Stimulated activated CD4-positive, alpha-beta T cell treated with anti-CD3 and anti-CD28 coated beads, Interleukin-4, amount 100 ng/mL, for 4 hours (primary cell): ENCODE results near the gene SPTLC2.
"Not testable (repeated sequence)": the region's sequence is repeated elsewhere in the genome, so short reads cannot be mapped to it uniquely, and the experiment has no call there.

Experiments
- DNase-seq, 2 experiments: peaks; one replicate each; pipeline ENCODE4 v3.0.0-alpha.2; 2020

The SPTLC2 gene, protein sequence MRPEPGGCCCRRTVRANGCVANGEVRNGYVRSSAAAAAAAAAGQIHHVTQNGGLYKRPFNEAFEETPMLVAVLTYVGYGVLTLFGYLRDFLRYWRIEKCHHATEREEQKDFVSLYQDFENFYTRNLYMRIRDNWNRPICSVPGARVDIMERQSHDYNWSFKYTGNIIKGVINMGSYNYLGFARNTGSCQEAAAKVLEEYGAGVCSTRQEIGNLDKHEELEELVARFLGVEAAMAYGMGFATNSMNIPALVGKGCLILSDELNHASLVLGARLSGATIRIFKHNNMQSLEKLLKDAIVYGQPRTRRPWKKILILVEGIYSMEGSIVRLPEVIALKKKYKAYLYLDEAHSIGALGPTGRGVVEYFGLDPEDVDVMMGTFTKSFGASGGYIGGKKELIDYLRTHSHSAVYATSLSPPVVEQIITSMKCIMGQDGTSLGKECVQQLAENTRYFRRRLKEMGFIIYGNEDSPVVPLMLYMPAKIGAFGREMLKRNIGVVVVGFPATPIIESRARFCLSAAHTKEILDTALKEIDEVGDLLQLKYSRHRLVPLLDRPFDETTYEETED

DNA sequence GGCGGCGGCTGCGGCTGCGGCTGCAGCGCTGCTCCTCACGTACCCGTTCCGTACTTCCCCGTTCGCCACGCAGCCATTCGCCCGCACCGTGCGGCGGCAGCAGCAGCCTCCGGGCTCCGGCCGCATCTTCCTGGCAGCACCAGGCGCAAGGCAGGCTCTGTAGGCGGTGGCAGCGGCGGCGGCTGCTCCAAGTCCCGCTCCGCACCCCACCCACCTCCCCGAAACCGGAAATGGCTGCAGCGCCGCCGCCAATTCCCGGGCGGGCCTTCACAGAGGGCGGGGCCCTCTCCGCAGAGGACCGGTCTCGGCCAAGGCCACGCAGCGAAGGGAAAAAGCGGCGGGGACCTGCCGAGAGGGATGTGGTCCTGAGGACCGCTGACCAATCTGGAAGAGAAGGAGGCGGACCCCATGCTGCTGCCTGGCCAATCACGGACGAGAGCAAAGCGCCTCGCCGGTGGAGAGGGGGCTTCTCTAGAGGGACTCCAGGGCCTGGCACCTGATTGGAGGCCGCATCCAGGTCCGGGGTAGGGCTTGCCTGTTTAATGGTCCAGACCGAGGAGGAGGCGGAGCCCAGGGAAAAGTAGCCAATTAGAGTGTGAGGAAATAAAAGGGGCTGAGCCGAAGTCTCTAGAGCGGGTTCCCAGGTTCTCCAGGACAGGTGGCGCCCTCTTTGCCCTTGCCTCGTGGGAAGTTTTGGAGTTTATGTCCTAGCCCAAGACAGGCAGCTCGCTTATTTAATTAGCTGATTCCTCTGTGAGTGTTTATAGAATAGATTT, at the start of gene SPTLC2:
SPTLC2 (minus strand) TSS at position 184 of the 776 bp plus-strand sequence; CDS start at position 126, 58 bp downstream.
- peak; percentile 92 to 98 for DNase-seq

DNA sequence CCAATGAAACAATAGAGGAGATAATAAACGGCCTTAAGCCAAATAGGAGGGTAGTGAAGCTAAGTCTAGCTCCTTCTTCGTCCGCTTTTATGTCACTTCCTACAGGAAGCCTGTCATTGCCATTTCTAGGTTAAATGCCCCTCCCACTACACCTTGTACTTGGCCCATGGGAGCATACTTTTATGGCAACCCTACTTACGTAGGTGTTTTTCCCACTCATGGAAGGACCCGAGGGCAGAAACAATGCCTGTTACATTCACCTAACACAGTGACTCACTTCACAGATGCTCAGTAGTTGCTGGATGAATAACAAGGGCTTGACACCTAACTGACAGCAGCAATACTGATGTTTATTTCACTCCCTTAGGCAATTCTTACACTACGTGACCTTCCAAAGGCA, 46.9 kb upstream of the SPTLC2 start:
- no peak for DNase-seq

DNA sequence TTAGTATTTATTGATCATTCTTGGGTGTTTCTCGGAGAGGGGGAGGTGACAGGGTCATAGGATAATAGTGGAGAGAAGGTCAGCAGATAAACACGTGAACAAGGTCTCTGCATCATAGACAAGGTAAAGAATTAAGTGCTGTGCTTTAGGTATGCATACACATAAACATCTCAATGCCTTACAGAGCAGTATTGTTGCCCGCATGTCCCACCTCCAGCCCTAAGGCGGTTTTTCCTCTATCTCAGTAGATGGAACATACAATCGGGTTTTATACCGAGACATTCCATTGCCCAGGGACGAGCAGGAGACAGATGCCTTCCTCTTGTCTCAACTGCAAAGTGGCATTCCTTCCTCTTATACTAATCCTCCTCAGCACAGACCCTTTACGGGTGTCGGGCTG, 45.1 kb upstream of the SPTLC2 start:
- DNase-seq = not testable (repeated sequence)

DNA sequence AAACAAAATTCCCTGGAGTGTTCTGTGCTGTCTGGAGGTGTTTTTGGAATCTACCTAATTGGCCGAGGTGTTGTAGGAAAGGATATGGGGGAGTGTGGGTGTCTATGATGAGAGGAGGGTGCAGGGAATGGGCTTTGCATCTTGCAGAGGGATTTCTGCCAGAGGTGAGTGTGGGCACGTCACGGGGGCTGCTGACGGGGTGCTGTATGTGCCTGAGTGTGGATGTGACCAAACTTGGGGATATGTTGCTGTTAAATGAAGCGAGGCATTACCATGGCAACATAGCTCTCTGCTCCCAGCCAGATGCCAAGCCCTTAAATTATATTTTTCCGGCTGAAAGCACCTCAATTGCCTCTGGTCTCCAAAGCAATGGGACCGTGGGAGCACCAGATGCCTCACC, 44.3 kb upstream of the SPTLC2 start:
- DNase-seq = no peak

DNA sequence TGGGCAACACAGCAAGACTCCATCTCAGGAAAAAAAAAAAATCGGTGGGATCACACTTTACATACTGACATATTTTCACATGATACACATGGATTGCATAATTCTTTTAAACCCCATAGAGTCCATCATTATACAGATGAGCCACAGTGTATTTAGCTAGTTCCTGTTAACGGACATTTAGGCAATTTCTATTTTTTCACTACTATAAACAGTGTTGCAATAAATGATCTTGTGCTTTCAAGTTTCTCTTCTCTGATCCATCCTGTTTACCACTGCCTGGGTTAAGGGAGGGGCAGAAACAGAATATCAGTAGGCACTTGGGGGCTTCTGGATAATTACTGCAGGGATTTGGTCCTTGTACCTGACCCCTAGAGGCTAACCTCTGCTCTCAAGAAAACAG, 43.4 kb upstream of the SPTLC2 start:
- DNase-seq = no peak

DNA sequence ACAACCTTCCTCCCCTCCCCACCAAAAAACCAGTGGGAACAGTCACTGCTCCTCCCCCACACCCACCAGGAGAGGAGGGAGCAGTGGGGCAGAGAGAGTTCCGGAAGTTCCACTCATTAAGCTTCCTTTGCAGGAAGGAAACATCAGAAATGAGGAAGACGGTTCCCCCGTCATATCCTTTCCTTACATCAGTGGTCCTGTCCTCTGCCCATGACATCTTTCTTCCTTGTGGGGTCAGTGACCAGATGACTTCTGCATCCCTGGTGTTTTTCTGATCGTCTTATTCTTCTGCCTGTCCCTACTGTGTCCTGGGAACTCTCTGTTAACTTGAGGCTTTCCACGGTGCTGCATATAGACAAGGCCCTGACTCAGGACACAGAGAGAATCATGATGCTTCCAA, 40.8 kb upstream of the SPTLC2 start:
- DNase-seq = no peak

DNA sequence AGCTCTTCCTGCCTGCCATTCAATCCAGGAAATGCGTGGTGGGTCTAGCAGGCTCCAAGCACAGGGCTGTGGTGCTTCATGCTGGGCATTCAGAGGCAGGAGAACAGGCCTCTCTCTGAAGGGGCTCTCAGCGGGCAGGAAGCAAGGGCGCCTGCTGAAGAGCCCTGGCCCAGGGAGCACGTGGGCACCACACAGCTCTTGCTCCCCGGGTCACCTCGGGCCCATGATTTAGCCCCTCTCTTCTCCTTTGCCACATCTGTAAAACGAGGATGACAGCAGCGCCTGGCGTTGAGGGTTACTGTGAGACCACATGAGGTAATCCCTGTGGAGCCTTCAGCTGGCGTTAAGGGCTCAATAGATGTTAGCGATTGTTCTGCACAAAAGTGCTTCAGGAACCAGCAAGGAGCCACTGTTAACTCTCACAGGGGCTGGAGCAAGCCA, 37.6 kb upstream of the SPTLC2 start:
- no peak for DNase-seq

DNA sequence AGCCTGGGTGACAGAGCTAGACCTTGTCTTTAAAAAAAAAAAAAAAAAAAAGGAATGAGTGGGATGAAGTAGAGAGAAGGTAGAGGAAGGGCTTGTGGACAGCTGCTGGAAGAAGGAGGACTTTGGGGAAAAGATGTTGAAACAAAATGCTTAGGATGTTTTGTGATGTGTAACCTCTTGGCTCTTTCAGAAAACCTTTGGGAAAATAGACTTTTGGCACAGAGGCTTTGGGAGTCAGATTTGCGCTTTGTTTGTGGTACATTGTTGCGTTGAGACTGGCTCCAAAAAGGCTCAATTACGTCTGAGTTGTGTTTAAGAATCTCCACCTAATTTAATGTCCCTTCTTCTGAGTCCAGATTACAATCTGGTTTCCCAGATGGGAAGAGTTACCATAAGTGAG, 32.9 kb upstream of the SPTLC2 start:
- no peak for DNase-seq

DNA sequence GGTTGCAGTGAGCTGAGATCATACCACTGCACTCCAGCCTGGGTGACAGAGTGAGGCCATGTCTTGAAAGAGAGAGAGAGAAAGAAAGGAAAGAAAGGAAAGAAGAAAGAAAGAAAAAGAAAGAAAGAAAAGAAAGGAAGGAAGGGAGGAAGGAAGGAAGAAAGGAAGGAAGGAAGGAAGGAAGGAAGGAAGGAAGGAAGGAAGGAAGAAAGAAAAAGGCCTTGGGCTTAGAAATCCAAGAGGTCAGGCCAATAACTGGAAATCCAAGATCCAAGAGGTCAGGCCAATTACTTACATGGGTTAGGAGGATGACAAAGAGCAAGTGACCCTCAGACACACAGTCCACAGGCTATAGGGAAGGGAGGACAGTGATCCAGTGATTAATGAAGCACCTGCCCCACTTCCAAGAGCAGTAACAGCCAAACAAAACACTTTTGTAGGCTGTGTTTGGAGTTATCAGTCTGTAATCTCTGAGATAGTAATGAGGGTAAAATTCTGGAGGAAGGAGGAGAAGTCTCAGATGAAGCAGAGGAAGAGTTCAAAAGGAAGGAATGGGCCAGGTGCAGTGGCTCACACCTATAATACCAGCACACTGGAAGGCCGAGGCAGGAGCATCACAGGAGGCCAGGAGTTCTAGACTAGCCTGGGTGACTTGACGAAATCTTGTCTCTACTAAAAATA, 32.2 kb upstream of the SPTLC2 start:
- no peak for DNase-seq

DNA sequence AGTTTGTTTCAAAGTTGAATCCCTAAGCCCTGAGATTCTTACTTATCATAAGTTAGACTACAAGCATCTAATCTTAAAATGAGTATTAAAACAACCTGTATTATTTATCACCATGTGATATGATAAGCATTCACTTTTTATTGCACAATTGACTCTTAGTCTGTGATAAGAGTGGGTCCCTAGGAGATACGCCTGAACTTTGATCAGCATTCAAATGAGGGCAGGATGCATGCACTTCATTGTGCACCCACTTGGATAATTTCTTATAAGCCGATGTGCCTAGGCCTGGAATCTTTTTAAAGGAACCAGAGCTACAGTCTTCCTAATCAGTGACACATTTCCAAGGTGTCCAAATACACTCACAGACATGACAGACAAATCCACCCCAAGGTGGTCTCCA, 31.4 kb upstream of the SPTLC2 start:
- DNase-seq = no peak

DNA sequence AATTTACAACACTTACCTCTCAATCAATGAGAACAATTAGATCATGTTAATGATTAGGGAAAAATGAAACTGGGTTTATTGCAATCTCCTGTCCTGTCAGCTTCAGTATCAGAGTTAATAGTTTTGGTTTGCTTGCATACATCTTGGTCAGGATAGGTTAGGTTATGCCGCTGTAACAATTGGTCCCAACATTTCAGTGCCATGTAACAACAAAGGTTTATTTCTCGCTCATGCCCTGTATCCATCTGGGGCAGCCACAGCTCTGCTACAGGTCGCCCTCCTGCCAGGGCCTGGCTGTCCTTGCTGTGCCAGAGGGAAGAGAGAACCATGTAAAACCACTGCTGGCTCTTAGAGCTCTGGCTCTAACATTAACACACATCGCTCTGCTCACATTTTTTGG, 30.5 kb upstream of the SPTLC2 start:
- DNase-seq = no peak

DNA sequence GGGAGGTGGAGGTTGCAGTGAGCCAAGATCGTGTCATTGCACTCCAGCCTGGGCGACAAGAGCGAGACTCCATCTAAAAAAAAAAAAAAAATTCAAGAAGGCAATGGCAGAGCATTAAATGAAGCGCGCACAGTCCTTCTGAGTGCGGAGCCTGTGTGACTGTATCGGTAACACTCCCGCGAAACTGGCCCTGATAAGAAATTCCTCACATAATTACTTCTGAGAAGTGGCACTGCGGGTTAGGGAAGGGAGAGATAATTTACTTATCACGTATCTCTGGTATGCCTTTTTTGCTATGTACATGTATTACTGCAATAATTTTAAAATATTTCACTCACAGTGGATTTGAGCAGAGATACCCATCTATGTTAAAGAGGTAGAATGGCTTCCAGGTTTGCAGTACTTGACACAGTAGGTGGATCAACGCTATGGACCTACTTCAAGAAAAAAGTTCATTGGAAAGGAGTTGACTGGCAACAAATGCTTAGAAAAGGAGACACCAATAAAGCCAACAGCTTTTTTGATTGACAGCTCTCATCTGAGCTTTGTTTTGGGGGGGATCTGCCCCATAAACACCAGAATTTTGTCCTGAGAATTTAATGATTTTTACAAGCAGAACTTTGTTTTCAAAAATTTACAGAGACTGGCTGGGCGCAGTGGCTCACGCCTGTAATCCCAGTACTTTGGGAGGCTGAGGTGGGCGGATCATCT, 29.2 kb upstream of the SPTLC2 start:
- DNase-seq = no peak

DNA sequence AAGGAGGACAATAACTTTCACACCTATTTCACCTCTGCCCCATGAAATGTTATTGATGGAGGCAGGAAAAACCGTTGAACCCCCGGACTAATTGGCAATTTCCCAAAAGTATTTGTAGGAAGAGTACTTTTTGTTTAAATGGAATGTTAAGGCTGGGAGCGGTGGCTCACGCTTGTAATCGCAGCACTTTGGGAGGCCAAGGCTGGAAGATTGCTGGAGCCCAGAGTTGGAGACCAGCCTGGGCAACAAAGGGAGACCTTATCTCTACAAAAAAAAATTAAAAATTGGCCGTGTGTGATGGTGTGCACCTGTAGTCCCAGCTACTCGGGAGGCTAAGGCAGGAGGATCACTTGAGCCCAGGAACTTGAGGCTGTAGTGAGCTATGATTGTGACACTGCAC, 26.0 kb upstream of the SPTLC2 start:
- DNase-seq = no peak

DNA sequence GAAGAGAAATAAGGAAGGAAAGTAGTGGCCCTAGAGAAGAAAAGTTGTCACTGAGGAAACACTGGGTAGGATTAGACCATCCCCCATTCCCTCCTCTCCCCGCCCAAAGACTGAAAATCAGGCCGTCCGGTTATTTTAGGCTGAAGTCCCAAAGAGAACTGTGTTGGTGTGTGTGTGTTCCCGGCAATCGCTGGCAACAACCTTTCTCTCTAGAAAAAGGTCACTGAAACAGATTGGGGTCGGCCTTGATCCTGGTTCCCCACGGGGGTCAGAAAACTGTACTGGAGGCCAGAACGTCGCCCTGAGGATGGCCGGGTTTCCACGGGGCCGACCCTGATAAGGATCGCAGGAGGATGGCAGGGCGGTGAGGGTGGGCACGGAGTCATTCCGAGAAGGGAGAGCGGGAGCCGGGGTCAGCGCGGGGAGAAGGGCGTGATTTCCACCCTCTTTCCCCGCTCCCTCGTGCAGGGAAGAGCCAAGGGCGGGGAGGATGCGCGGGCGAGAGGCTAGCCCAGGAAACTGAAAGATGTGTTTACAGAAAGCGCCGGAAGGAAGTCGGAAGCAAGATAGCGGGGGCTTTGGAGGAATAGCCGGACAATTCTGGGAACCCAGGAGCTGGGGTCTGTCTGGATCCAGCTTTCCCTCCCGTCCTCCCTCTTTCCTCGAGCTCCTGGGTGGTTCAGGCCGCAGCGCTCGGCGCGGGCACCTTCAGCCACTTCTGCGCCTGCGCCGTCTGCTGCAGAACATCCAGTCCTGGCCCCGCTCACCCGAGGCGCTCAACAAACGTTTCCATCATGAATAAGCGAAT, 25.3 kb upstream of the SPTLC2 start:
- peak; percentile 61 to 70 for DNase-seq

DNA sequence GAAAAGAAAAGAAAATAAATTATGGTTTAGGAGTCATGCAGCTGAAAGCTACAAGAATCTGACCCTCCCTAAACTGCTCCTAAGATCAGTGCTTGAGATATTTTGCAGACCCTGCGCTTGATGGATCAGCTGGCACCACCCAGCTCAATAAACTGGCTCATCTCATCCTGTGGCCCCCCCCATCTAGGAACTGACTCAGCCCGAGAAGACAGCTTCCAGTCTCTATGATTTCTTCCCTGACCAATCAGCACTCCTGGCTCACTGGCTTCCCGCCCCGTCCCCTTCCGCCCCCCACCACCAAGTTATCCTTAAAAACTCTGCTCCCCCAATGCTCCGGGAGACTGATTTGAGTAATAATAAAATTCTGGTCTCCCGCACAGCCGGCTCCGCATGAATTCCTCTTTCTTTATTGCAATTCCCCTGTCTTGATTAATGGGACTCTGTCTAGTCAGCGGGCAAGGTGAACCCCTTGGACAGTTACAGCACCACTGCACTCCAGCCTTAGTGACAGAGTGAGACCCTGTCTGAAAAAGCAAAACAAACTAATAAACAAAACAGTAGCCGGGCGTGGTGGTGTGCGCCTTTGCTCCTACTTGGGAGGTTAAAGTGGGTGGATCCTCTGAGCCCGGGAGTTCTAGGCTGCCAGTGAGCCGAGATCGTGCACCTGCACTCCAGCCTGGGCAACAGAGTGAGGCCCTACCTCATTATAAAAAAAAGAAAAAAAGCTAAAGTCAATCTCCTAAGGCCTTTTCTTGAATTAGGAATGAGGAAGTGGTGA, 24.5 kb upstream of the SPTLC2 start:
- DNase-seq = no peak

DNA sequence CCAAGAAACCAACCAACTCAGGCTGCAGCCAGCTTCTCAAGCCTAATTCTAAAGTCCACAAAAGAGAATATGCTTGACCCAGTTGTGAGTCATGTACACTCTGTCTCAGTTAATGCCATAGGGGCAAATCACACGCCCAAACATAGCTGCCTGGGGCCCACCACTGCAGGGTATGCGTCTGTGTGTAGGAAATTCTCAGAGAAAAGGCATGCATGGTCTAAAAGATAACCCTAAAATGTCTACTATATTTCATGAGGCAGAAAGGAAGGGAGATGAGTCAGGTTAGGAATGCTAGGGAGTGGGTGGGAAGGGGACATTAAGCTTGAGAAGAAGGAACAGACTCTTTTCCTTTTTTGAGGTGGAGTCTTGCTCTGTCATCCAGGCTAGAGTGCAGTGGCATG, 22.3 kb upstream of the SPTLC2 start:
- DNase-seq = no peak

DNA sequence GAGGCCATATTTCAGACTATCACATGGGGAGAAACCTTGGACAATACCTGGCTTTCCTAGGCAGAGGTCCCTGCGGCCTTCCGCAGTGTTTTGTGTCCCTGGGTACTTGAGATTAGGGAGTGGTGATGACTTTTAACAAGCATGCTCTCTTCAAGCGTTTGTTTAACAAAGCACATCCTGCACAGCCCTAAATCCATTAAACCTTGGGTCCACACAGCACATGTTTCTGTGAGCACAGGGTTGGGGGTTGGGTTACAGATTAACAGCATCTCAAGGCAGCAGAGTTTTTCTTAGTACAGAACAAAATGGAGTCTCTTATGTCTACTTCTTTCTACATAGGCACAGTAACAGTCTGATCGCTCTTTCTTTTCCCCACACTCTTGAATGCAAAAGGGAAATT, 19.4 kb upstream of the SPTLC2 start:
- DNase-seq = not testable (repeated sequence)

DNA sequence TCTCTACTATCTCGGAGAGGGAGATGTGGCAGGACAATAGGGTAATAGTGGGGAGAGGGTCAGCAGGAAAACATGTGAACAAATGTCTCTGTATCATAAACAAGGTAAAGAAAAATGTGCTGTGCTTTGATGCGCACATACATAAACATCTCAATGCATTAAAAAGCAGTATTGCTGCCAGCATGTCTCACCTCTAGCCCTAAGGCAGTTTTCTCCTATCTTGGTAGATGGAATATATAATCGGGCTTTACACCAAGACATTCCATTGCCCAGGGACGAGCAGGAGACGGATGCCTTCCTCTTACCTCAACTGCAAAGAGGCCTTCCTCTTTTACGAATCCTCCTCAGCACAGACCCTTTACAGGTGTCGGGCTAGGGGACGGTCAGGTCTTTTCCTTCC, 19.0 kb upstream of the SPTLC2 start:
- not testable (repeated sequence) for DNase-seq

DNA sequence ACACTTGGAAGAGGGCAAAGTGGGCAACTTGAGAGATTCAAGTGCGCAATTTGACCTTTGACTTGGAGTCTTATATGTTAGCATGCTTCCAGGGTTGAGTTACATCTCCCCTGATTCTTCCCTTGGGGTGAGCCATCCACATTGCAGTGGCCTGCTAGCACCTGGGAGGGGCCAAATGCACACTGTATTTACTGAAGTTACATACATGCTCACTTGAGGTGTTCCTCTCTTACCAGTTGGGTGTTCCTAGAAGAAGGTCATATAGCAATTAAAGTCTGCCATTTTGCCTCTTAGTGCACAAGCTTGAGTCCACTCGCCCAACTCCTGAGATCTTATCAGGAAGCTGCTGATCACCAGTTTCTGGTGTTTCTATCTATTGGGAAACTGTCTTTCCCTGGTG, 13.7 kb upstream of the SPTLC2 start:
- DNase-seq = no peak

DNA sequence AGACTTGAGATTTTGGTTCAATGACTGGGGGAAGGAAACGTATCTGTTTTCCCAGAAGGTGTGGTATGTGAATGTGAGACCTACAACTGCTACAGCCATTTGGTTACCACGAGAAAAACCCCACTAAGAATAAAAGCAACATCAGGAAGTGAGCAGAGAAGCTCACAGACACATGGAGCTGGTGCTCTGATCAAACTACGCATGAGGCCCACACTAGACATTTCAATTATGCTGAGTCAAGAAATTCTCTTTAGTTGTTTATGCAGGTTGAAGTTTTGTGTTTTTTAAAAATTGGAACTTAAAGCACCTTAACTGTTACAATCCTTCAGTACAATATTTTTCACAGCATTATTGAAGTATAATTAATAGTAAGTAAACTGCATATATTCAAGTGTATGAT, 8.9 kb upstream of the SPTLC2 start:
- no peak for DNase-seq

DNA sequence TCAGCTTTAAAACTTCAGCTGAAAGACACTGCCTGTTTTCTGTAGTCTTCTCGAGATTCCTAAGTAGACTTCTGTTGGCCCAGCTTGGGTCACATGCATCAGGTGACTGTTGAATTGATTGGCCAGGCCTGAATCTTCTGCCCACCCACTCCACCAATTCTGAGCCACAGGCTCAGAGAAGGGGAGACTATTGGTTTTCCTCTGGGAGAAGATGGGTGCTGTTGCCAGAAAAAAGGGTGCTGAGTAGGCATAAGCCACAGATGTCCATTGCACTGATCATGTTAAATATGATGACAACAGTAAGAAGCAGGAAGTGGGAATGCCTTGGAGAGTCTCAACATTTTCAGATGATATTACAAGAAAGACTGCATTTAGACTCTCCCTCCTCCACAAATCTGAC, 6.8 kb upstream of the SPTLC2 start:
- DNase-seq = no peak
